Lower lobe of right lung (tissue), 2 donors: Measurements from ENCODE around the gene DMC1. TPM values are rescaled to one million over a fixed set of nuclear protein-coding genes. Genes with fewer than 3 reads are reported as not detected.

Experiments
- ATAC-seq, 2 donors: fragments of 200-7000 bp; cut with Tn5 transposase; one replicate each; pipeline ENCODE4 v1.9.1; 2020 to 2022; ENCODE audit warnings: mild to moderate bottlenecking in 2 of 2, moderate library complexity in 2 of 2
- DNase-seq: peaks from one replicate; pipeline ENCODE4 v3.0.0-alpha.2; 2020
- H3K27ac ChIP-seq: fragments of 200-600 bp; one replicate; pipeline ENCODE4 v1.8.0; 2022
- H3K27me3 ChIP-seq: fragments of 200-600 bp; one replicate; pipeline ENCODE4 v1.8.0; 2022; ENCODE audit warnings: low read depth
- H3K36me3 ChIP-seq: fragments of 200-600 bp; one replicate; pipeline ENCODE4 v1.8.0; 2022; ENCODE audit warnings: mild to moderate bottlenecking
- H3K4me1 ChIP-seq: fragments of 200-600 bp; one replicate; pipeline ENCODE4 v1.8.0; 2022
- H3K4me3 ChIP-seq: fragments of 200-600 bp; one replicate; pipeline ENCODE4 v1.8.0; 2022; ENCODE audit warnings: mild to moderate bottlenecking
- H3K9me3 ChIP-seq: fragments of 200-600 bp; one replicate; pipeline ENCODE4 v1.8.0; 2022
- intact Hi-C: fragments of 100-400 bp; cut with DNase I; formaldehyde crosslinking; loops from one replicate; pipeline ENCODE4 v1.11.0; 2022
- total RNA-seq: library from RNA; stranded (reverse); fragmentation: NEBNext Ultra II Directional; extraction: Animal tissue kit (Norgen Biotek cat#: 25700); gene quantifications from one replicate; pipeline ENCODE4 v1.2.1, GENCODE V29; 2021
- TF ChIP-seq, protein P1 (sequence below): fragments of 200-600 bp; IDR thresholded peaks from one replicate; pipeline ENCODE4 v1.8.0; 2022; ENCODE audit warnings: antibody characterized with exemption, mild to moderate bottlenecking
- donor health status: DM: no; HTN: yes; CAD: no; lungs with severe emphysema.

The DMC1 gene
- total RNA-seq, 1 donor from 2014 or later = 0.97 TPM

DNA sequence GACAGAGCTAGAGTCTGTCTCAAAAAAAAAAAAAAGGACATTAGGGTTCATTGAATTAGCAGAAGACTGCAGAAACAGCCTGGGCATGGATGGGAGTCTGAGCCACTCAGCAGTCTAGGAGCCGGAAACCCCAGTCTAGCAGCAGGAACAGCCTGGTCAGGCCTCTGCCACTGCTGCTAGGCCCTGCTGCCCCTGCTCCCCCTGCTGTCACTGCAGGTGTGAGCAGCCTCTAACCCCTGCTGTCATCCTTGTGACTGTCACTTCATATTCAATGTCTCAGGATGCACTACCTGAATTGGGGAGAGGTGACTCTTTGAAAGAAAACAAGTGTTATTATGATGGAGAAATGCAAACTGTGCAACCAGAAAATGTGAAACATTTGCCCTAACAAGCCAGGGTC, 56.9 kb downstream of the DMC1 start:
- Histone ChIP-seq H3K27me3 (no peaks in the 10 kb centered on the region), H3K36me3 (no peaks in the 10 kb centered on the region), H3K27ac (no peak overlapping the region), H3K4me1 (no peaks in the 10 kb centered on the region), H3K9me3 (no peaks in the 10 kb centered on the region), H3K4me3 (no peak overlapping the region)
- no peak for DNase-seq
- intact Hi-C loops = no loop called here
- ATAC-seq = peak in 1 of 2 donors; percentile 29
- TF ChIP-seq, protein P1, sequence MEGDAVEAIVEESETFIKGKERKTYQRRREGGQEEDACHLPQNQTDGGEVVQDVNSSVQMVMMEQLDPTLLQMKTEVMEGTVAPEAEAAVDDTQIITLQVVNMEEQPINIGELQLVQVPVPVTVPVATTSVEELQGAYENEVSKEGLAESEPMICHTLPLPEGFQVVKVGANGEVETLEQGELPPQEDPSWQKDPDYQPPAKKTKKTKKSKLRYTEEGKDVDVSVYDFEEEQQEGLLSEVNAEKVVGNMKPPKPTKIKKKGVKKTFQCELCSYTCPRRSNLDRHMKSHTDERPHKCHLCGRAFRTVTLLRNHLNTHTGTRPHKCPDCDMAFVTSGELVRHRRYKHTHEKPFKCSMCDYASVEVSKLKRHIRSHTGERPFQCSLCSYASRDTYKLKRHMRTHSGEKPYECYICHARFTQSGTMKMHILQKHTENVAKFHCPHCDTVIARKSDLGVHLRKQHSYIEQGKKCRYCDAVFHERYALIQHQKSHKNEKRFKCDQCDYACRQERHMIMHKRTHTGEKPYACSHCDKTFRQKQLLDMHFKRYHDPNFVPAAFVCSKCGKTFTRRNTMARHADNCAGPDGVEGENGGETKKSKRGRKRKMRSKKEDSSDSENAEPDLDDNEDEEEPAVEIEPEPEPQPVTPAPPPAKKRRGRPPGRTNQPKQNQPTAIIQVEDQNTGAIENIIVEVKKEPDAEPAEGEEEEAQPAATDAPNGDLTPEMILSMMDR = no peak

DNA sequence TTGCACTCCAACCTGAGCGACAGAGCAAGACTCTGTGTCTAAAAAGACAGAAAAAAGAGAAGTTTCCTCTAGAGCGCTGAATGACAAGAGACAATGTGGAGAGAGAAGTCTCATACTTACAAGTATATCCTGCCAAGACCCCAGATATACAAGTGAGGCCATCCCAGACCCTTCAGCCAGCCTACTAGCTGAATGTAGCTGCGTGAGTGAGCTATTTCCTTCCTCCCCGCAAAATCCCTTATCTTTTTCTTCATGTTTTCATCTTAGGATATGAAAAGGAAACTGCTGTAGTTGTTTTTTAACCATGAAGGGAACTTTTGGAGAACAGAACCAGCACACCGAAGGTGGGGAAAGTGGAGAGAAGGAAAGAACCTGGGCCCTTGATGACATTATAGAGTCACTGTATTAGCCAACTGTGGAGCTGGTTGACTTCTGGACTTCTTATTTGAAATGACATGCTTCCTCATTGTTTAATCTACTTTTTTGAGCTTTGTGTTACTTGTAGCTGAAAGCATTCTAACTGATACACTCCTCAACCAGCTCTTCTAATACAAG, 59.5 kb downstream of the DMC1 start:
- Histone ChIP-seq H3K9me3 (no peaks in the 10 kb centered on the region), H3K4me3 (no peak overlapping the region), H3K27ac (no peak overlapping the region), H3K27me3 (no peaks in the 10 kb centered on the region), H3K36me3 (no peaks in the 10 kb centered on the region), H3K4me1 (peaks cover 6% of the 10 kb centered on the region)
- intact Hi-C loops = no loop called here
- TF ChIP-seq, protein P1 = no peak
- ATAC-seq = no peak
- DNase-seq = no peak

DNA sequence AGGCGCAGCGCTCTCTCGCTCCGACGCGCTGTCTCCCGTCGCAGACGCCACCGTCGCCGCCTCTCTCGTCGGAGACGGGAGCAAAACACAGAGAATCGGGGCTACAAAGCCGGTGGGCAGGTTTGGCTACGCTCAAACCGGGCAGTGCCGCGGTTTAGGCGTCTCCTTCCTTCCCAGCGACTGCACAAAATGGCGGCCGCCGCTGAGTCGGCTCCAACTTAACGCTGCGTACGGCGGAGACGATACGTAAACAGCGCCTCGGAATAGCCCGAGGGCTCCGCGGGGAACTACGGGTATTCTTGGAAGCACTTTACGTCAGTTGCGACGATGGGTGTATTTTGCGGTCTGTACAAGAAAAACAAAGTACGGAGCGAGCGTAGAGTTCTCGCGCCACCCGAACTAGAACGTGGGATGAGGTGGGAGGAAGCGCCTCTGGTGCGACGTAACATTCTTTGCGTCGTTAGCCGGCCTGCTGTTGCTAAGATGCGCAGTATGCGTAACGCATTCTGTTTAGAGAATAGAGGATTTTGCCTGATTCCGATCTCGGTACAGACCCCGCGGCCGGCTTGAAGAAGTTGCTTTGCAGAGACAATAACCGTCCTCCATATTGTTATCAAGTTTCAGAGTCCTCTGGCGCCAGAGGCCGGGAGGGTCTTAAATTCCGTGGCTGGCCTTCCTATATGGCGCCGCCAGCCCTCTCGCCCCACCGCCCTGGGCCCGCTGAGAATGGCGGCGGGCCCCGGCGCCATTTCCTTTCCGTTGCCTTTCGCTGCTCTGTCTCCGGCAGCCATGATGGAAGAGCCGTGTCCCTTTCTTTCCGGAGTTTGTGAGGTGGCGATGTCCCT, 63.6 kb downstream of the DMC1 start, which contains the start of gene DDX17:
Gene DDX17 (minus strand): TSS at position 194 of the 845 bp plus-strand sequence.
- no peaks in the 10 kb centered on the region for H3K27me3 ChIP-seq
- peaks cover 21% of the 10 kb centered on the region for H3K36me3 ChIP-seq
- intact Hi-C loops = no loop called here
- ATAC-seq (peak; percentile 94 to 96), DNase-seq (peak; percentile 95)
- H3K9me3 ChIP-seq = no peaks in the 10 kb centered on the region
- H3K27ac ChIP-seq = peak within 1 kb of the TSS; percentile 100
- H3K4me3 ChIP-seq = peak within 1 kb of the TSS; percentile 80
- peaks cover 38% of the 10 kb centered on the region for H3K4me1 ChIP-seq
- TF ChIP-seq, protein P1 = peak; percentile 11

DNA sequence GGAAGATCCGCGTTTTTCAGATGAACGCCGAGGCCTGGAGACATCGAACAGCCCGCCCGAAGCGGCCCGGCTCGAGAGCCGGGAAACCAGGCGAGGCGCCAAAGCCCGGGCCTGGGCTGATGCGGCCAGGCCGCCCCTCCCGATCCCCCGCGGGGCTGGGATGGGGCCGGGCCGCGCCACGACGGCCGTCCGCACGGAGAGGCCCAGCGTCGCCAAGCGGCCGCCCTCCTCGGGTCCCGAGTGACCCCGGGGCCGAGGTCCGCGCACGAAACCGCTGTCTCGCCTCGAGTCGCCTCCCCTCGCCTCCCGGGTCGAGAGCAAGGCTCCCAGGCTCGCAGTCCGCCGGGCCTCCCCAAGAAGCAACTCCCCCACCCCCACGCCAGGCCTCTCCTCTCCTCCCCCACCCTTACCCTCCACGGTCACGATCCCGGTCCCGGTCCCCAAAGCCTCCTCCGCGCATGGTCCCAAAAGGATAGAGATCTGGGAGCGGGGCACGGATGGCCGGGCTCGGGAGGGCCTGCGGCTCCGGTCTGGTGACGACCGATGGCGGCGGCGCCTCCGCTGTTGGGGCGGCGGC, 64.4 kb downstream of the DMC1 start:
- peak overlapping the region; percentile 100 for H3K27ac ChIP-seq
- H3K36me3 ChIP-seq = peaks cover 28% of the 10 kb centered on the region
- peaks cover 42% of the 10 kb centered on the region for H3K4me1 ChIP-seq
- TF ChIP-seq, protein P1 = no peak
- DNase-seq (peak; percentile 83), ATAC-seq (peak; percentile 87 to 88)
- intact Hi-C loops = no loop called here
- peak overlapping the region; percentile 80 for H3K4me3 ChIP-seq
- H3K27me3 ChIP-seq = no peaks in the 10 kb centered on the region
- no peaks in the 10 kb centered on the region for H3K9me3 ChIP-seq

DNA sequence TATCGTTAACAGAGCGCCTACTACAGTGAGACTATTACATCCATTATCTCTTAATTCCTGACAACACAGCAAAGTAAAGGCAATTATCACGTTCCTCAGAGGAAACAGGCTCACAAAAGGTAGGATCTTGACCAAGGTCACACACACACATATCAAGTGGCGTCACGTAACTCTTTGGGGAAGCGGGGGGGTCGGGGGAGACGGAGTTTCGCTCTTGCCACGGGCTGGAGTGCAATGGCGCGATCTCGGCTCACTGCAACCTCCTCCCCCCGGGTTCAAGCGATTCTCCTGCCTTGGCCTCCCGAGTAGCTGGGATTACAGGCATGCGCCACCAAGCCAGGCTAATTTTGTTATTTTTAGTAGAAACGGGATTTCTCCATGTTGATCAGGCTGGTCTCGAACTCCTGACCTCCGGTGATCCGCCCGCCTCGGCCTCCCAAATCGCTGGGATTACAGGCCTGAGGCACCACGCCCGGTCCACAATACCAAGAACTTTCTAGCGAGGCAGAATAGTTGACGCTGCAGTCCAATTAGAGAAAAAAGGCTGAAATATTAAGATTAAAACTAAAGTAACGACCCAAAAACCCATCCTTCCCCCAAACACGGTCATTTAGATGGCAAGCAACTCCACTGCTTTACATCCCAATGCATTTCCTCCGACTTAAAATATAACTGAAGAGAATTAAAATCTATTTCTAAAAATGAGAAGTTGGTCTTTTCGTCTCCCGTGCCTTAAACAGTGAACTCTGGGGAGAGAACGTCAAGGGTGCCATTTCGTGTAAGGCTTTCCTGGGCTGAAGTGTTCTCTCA, 65.0 kb downstream of the DMC1 start:
- intact Hi-C loops = no loop called here
- no peaks in the 10 kb centered on the region for H3K9me3 ChIP-seq
- TF ChIP-seq, protein P1 = no peak
- H3K36me3 ChIP-seq = peaks cover 35% of the 10 kb centered on the region
- DNase-seq (peak; percentile 80), ATAC-seq (peak; percentile 24 to 46)
- H3K4me1 ChIP-seq = peaks cover 42% of the 10 kb centered on the region
- H3K27me3 ChIP-seq = no peaks in the 10 kb centered on the region
- H3K4me3 ChIP-seq = peak overlapping the region; percentile 80
- peak overlapping the region; percentile 100 for H3K27ac ChIP-seq
